ENCODE results near the gene AP1B1.
"Not testable (repeated sequence)": the region's sequence is repeated elsewhere in the genome, so short reads cannot be mapped to it uniquely, and the experiment has no call there.

AP1B1 gene

DNA sequence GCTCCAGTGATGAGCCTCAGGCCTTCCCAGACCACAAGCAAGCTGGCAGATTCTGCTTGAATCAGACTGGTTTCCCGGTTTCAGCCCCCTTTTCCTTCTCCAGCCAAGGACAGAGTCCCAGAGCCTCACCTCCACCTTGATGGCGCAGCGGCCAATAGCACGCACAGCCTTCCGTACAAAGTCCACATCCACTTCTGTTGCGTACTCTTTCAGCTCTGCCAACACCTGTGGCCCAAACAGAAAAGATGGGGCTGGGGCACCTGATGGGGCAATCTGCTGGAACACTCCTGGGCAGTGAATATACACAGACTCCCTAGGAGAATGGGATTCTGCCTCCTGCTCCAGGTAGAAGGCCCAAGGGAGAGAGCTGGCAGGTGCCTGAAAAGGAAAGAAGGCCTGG is 37.3 kb downstream of the AP1B1 start:
- no peak for DNase-seq (ENCODE audit: low read depth in 3 of 3)

DNA sequence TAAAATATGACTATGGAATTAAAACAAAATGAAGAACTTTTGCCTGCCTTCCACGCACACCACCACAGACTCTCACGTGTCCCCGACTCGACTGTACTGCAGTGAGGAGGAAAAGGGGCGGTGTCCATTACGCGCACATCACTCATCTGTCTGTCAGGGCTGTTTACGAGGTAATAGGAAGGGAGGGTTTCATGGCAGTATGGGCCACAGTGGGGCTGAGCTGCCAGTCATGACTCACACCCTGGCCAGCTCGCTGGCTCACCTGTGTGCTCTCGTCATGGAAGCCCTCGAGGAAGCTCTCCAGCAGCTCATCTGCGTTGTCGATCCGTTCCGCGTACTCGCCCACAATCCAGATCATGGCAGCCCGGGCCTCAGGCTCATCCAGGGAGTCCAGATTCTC is 39.4 kb downstream of the AP1B1 start:
- no peak for DNase-seq (ENCODE audit: low read depth in 3 of 3)

DNA sequence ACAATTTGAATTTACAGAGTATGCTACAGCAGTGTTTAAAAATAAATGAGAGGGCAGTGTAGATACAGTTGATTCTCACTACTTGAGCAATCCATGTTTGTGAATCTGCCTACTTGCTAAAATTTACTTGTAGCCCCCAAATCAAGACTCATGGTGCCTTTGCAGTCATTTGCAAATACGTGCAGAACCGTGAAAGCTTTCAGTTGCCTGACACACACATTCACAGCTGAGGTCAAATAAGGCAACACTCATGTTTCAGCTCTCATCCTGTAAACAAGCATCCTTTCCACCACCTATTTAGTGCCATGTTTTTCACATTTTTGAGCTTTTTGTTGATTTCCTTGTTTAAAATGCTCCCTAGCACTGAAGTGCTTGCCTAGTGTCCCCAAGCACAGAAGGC is 40.3 kb downstream of the AP1B1 start:
- no peak for DNase-seq (ENCODE audit: low read depth in 3 of 3)

DNA sequence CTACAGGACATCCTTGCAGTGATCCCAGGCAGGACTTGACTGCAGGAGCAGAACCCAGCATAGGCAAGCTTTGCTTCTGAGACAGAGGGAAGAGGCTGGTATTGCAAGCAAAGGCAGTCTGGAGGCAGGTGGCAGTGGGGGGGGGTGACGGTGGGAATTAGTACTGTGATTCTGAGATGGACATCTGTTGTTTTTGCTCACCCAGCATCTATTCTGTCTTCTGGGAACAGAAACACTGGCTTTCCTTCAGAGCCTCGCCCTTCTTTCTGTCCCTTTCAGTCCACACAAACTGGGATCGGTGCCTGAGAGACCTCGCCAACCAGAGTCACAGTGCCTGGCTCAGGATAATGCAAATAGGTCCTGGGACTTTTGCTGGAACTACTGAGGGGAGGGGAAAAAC is 41.7 kb downstream of the AP1B1 start:
- no peak for DNase-seq (ENCODE audit: low read depth in 3 of 3)

DNA sequence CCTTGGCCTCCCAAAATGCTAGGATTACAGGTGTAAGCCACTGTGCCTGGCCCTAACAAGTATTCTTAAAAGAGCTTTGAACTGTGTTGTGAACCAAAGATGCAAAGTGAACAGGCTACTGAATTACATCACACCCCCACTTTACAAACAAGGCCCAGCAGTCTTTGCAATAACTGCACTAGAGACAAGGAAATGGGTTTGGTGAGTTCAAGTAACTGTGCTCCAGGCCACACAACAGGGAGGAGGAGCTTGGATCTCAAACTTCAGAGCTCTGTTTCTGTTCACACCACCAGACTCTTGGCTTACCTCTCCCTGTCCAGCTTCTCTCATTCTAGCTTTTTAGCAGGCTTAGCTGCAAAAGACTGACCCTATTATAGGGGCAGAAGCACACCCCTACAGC is 42.4 kb downstream of the AP1B1 start:
- no peak for DNase-seq (ENCODE audit: low read depth in 3 of 3)

DNA sequence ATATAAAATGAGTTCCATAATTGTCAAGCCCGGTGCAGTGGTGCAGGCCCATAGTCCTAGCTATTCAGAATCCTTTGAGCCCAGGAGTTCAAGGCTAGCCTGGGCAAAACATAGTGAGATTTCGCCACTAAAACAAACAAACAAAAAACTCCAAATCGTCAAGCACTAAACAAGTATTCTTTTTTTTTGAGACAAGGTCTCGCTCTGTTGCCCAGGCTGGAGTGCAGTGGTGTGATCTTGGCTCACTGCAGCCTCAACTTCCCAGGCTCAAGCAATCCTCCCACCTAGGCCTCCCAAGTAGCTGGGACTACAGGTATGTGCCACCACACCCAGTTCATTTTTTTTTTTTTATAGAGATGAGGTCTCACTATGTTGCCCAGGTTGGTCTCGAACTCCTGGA is 43.5 kb downstream of the AP1B1 start:
- not testable (repeated sequence) for DNase-seq (ENCODE audit: low read depth in 3 of 3)

DNA sequence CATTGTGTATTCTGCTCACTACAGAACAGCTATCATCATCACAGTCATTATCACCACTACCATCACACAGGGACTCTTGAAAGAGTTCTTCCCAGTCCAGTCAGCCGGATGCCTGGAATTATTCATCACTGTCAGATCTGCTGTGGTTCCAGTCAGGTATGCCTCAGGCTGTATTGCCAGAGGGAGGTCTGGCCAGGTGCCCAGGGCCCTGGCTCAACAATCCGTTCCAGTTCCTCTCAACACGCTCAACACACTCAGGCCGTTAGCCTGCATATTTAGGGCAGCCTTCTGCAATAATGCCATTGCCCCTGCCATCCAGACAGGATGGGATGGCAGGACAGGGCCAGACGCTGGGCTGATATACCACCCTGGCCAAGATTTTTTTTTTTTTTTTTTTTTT is 44.2 kb downstream of the AP1B1 start:
- no peak for DNase-seq (ENCODE audit: low read depth in 3 of 3)

DNA sequence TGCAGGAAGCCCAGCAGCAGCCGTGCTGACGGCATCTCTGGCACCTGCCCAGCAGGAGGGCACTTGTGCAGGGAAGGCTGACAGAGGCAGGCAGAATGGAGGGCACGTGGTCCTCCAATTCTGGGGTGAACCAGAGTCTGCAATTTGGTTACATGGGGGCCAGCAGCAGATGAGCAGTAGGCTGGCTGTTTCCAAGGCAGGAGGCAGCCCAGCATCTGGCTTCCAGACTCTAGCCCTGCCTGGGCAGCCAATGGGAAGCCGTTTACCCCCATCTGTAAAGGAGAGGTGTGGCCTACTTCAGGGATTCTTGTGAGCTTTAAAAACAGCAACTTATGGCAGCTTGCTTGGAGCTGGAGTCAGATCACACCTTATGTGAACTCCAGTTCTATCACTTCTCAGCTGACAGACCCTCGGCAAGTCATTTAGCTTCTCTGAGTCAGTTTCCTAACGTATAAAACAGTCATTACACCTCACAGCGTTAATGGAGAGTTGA is 45.0 kb downstream of the AP1B1 start:
- no peak for DNase-seq (ENCODE audit: low read depth in 3 of 3)

DNA sequence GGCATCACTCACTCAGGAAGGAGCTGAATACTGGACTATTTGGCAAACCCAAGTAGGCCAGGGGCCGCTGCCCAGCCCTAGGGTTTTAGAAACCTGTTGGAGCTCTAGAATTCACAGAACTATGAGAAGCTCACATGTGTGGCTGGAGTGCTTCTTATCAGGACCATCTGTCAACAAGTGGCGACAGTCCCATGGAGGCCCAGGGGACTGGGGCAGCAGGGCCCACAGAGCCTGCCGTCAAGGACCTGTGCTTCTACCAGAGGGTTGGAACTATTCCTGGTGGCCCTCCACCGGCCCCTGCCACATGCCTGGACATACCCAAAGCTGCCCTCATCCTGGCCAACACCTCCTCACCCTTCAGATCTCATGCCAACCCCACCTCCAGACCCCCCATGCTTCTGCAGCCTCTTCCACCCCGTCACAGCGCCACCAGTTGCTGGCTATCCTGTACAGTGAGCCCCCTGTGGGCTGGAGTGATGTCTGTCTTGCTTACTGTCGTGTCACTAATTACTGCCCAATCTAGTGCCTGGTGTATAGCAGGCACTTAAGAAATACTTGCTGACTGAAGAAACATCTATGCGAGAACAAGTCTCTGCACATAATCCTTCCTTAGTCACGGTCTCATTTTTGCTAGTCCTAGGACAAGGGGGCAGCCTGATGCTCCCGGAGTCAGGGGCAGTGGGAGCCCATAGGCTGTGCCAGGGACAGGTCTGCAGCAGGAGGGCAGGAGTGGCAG is 45.6 kb downstream of the AP1B1 start:
- no peak for DNase-seq (ENCODE audit: low read depth in 3 of 3)

DNA sequence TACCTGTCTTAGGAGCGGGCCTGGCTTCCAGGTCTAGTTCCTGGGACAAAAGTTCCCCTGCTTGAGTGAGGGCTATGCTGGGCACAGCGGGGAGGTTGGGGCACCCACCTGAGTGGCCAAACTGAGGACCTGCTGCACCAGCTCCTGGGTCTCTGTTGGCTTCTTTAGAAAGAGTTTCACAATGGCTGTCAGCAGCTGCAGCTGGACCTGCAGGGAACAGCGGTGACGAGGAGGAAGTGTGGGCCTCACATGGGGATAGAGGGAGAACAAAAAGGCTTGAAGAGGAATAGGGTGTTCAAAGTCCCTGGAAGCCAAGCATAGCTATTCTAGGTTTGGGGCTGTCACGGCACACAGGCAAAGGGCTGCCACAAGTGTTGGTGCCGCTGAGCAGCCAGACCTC is 46.2 kb downstream of the AP1B1 start:
- DNase-seq (ENCODE audit: low read depth in 3 of 3): no peak

DNA sequence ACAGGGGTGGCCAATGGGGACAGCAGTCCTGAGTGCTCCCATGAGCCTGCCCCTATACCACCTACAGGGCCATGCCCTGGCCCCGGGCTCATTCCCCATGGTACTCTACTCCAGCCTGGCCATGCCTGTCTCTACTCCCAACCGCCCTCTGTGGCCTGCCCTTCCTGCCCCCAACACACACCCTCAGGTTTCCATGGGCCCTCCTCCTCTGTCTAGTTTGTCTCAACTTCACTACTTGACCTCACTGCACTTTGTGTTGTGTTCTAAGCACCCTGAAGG is 46.6 kb downstream of the AP1B1 start:
- DNase-seq (ENCODE audit: low read depth in 3 of 3): no peak

DNA sequence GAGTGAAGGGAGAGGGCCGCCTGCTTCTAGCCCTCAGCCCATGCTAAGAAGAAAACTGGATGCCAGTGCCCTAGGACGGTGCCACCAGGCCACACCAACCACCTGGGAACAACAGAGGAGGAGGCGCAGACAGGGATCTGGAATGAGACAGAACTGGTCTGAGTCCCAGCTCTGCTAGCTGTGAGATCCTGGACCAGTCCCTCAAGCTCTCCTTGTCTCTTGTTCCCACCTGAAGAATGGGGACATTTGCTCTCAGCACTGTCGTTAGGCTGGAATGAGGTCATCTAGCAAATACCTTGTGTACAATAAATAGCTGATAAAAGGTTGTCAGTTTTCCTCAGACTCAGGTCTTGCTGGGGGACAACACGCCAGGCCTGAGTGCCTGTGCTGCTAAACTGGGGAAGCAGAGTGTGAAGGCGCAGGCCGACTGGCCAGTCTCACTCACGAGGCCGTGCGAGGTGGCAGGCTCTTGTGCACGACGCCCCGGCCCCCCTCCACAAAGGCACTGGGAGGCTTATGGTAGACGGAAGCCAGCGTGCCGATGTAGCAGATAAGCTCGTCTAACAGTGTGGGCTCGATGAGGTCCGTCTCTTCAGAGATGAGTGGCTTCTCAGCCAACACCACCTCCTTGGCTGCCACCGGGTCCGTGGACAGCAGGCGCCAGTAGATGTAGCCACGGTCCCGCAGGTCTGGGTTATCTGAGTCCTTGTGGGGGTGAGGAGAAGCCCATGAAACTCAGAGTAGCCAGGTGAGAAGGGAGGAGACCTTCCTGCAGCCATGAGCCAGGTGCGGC is 47.1 kb downstream of the AP1B1 start:
- DNase-seq (ENCODE audit: low read depth in 3 of 3): no peak

DNA sequence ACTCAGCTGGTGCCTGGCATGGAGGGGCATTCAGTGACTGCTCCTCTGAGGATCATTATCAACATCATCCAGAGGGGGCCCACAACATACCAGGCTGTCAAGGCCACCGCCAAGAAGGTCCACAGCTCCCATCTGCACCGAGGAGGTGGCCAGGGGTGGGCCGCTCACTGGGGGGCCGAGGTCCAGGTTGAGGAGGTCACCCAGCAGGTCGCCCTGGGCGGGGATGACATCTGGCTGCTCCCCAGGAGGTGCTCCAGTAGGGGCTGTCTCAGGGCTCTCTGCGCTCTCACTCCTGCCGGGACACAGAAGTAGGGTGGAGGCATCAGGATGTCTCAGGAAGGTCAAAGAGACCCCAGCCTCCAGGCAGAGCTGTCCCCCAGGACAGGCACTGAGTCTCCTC is 47.8 kb downstream of the AP1B1 start:
- no peak for DNase-seq (ENCODE audit: low read depth in 3 of 3)

DNA sequence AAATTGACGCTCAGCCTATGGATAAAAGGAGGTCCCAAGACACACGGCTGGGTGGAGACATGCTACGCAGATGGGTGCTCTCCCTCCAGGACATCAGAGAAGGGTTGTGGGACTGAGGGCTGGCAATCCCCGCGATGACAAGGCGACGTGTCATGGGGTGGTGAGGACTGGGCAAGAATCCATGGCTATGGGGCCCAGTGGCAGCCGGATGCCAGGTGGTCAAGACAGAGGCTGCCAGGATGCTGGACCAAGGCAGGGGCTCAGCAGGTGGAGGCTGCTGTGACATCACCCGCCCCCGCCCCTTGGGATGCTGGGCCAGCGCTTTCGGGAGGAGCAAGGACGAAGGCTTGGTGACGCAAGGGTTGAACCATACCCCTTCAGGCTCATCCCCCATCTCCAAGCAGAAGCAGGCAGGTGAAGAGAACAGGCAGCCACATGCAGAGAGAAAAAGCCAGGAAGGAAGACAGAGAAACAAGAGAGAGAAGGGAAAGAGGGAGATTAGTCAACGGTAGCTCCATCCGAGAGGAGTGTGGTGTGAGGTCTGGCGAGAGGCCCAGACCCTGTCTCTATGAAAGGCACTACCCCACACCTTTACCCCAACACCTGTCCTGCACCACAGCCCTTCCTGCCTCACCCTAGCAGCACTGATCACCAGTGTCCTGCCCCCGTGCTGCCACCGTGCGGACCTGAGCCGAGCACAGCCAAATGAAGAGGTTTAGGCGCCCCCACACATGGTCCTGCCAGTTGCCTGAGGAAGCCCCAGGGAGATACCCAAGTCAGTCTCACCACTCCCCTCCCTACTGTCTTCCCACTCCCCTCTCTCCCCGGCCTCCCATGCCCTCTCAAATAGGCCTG is 48.8 kb downstream of the AP1B1 start:
- no peak for DNase-seq (ENCODE audit: low read depth in 3 of 3)

DNA sequence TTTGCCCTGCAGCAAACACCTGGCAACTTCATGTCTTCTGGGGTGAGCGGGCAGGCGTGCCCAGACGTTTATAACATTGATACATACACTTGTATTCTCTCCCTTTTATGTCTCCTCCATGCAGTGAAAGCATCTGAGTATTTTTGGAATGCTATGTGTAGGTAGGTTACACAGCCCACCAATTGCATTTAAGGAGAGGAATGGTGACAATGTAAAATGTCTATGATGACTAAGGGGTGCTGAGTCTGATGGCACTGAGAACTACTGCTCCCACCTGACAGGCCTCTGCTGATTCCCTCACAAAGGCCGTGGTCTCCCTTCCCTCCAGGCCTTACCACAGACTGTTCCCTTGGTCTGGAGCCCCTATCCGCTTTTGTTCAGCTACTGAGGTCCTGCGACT is 50.0 kb downstream of the AP1B1 start:
- no peak for DNase-seq (ENCODE audit: low read depth in 3 of 3)

DNA sequence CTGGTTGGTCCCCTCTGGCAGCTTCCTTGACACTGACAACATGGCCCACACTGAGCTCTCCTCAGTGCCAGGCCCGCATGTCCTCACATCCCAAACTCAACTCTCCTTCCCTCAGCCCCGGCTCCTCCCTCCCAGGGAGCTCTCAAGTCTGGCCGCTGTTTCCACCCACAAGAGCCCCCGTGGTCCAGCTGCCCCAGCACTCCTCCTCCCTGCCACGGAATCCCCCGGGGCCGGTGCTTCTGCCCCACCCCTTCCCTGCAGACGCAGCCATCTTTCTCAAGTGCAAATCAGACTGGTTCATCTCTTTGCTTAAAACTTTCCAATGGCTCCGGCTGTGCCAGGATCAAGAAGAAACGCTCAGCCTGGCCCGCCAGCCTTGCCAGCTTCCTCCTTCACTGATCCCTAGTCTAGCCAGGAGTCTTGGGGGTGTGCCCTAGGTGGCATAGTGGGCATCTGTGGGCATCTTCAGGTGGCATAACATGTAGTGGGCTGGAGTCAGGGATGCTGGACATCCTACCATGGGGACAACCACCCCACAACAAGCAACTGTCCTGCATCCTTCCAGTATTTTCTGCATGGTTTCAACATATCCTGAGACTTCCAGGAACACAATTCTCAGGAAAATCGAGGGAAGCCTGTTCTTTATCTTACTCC is 50.6 kb downstream of the AP1B1 start:
- DNase-seq (ENCODE audit: low read depth in 3 of 3): no peak

DNA sequence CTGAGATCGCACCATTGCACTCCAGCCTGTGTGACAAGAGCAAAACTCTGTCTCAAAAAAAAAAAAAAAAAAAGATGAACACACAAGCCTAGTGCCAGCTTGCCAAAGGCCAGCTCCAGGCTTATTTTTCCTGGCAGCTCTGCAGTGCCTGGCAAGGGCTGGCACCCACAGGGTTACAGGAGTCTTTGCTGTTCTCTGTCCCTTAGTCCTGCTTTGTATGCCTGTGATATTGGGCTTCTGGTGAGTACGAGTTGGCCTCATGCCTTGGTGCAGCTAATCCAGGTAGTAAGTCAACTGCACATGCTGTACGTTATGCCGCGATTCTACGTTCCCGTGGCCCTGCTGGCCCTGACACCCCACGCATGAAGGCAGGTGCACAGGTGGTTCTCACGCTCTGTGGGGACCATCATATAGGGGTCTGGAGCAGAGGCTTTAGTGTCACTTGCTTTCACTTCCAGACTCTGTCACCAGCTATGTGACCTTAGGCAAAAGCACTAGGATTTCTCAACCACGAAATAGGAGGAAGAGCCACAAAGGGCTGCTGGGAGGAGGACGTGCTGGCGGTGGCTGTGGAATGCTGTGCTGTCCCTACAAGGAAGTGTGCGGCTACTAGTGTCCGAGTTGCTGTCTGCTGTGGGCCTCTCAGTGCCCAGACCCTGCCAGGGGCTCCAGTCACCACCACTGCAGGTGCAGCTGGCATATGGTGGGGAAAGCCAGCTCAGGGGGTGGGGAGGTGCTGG is 51.4 kb downstream of the AP1B1 start:
- DNase-seq (ENCODE audit: low read depth in 3 of 3): no peak

DNA sequence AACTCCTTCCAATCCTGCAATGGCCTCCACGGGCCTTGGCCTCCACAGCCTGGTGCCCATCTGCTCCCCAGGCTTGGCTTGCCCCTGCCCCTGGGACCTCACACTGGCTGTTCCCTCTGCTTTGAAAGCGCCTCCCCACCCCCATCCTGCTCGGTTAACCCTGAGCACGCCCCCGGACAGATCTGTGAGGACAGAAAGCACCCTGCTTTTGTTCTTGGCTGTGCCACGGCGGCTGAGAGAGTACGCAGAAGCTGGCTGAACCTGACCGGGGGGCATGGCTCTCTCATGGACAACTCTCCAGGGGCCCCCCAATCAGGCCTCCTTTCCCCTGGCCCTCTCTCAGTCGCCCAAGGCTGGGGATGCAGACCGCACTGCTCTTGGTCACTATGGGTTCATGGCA is 52.7 kb downstream of the AP1B1 start:
- no peak for DNase-seq (ENCODE audit: low read depth in 3 of 3)

DNA sequence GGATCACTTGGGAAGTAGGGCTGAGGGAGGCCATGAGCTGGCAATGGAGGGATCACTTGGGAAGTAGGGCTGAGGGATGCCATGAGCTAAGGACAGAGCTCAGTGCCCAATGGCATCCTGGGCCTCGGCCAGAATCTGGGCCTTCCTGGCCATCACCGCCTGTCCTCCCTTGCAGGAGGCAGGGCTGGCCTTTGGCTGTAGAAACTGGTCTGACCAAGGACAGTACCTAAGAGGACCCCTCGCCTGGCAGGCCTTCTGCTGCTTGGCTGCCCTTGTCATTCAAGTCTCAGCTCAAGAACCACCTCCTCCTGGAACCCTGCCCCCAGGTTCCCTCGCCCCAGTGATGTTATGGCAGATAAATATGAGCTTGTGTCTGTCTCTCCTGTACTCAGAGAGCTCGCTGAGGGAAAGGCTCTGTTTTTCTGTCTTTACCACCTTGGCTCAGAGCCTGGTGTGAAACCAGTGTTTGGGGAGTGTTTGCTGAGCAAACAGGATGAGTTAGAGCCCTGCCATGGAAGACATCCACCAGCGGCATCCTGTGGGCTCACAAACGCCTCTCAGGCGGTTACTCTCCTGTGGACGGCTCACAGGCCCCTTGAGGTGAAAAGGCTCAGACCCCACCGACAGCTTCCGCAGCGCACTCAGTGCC is 53.5 kb downstream of the AP1B1 start:
- DNase-seq (ENCODE audit: low read depth in 3 of 3): no peak

DNA sequence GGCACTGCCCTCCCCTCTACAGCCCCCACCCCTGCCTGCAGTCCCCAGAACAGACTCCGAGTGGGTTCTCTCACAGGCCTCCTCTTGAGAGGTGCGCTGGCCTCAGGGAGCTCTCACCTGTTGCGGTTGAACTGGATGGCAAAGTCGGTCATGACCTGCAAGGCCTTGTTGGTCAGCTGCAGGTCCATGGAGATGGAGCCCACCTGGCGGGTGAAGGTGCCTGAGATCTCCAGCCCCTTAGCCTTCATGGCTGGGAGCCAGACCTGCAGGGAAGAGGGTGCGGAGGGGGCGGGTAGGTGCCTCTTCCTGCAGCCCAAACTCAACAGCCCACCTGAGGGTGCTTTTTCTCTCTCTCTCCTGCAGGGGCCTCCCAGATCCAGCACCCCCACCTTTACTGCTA is 54.2 kb downstream of the AP1B1 start:
- no peak for DNase-seq (ENCODE audit: low read depth in 3 of 3)
